A204.1 (cell line): ENCODE results near the gene MAD1L1.
"Not testable (repeated sequence)": the region's sequence is repeated elsewhere in the genome, so short reads cannot be mapped to it uniquely, and the experiment has no call there.

ENCODE experiments used
- FAIRE-seq: peaks from 2 replicates; lab custom pipeline; 2012; peaks lifted over from hg19 to GRCh38; lab: Jason Lieb, UNC

MAD1L1 gene

DNA sequence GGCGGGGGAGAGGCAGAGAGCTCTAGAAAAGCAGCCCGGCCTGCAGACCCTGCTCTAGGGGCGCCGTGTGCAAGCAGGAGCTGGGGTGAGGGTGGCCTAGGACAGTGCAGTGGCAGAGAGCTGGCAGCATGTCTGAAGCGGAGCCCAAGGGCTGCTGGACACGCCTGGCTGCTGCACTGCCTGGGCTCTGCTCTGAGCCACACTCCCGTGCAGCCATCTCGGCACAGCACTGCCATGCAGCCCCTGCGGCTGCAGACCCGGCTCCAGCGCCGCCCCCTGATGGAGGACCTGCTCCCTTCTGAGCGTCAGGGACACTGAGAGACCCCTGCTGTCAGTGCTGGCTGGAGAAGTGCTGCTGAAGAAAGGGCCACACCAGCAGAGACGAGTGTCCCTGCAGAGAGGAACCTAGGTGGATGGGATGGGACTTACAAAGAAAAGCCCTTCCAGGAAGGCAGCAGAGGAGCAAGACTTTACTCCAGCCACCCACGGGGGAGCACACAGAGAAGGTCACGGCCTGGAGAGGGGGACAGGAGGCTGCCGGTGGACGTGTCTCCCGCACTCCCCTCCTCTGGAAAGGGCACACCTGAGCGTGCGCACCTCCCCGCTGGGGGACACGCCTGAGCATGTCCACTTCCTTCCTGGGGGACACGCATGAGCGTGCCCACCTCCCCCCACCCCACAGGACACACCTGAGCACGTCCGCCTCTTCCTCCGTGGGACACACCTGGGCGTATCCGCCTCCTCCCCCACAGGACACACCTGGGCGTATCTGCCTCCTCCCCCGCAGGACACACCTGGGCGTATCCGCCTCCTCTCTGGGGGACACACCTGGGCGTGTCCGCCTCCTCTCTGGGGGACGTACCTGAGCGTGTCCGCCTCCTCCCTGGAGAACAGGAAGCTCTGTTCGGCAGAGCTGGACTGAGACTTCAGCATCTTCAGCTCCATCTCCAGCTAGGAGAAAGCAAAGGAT lies 252.9 kb downstream of the MAD1L1 start:
- no peak for FAIRE-seq

DNA sequence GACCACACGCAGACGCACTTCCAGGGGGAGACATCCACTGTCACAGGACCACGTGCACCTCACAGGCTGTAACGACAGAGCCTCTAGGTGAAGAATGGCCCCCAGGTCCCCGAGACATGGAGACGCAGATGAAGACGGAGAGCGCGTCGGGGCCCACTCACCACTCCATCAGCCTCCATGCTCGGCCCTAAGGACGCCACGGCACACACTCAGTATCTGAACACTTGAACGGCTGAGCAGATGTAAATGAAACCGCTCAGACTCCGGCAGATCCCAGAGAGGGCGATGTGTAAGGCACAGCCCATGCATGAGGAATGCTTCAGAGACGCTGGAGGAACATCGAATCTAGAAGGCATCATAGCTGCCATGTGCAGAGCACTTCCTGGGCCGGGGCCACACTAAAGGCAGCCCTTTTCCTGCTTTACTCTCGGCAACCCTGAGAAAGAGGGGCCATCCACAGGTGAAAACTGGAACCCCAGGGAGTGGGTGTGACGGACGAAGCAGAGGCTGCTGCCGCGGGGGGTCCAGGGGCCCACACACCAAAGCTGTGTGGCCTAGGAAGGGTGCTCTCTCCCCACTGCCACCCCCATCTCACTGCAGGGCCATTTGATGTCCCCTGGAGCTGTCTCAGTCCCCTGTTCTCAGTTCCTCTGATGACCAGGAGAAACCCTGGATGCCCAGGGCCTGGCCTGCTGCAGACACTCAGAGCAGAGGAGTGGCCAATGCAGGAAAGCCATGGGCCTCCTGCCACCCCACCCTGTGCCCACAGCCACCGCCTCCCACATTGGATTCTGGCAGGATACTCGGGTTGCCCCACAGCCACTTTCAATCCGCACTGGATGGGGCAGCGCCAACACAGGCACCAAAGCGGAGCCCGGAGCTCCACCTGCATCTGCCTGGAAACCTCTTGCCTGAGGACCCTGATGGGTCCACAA lies 253.8 kb downstream of the MAD1L1 start:
- no peak for FAIRE-seq

DNA sequence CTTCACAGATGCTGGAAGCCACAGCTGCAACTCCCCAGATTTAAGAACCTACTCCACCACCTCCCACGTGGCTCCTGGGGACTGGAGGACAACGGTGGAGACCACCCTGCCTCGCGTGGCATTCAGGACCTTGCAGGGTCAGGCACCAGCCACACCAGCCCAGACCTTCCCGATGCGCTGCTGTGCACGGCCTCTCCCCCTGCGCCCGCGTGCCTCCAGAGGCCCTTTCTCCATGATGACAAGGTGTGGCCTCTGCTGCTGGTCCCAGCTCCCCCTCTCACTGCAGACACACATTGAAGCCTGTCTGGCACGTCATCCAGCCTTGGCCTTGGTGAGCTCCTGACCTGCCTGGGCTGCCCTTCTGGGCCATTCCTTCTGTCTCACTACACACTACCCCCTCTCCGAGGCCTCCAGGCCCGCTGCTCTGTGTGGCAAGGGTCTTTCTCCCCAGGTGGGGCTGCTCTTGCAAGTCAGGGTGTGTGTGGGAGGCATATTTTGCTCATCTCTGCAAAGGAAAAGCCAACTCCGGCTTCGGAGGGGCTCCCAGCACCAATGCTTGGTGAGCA lies 254.8 kb downstream of the MAD1L1 start:
- FAIRE-seq, result no peak

DNA sequence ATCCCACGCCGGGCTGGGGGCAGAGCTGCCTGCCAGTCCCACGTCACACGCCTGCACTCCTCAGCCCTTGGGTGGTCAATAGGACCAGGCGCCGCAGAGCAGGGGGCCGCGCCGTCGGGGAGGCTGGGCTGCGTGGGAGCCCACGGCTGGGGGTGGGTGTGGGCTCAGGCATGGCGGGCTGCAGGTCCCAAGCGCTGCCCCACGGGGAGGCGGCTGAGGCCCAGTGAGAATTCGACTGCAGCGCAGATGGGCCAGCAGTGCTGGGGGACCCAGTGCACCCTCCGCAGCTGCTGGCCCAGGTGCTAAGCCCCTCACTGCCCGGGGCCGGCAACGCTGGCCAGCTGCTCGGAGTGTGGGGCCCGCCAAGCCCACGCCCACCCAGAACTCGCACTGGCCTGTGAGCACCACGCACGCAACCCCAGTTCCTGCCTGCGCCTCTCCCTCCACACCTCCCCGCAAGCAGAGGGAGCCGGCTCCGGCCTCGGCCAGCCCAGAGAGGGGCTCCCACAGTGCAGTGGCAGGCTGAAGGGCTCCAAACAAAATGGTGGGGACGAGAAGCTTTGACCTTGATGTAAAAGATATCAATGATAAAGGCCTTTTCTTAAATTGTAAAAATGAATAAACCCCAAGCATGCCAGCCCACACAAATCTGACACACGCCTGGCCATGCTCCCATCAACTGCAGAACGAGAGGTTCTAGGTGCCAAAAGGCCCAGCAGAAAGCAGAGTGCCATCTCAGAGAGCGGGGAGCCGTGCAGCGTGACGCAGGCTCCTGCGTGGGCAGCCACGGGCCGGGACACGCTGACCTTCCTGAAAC lies 255.5 kb downstream of the MAD1L1 start:
- no peak for FAIRE-seq

DNA sequence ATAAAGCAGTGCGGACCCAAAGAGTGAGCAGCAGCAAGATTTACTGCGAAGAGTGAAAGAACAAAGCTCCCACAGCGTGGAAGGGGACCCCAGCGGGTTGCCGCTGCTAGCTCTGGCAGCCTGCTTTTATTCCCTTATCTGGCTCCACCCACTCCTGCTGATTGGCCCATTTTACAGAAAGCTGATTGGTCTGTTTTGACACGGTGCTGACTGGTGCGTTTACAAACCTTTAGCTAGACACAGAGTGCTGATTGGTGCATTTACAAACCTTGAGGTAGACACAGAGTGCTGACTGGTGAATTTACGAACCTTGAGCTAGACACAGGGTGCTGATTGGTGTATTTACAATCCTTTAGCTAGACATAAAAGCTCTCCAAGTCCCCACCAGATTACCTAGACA lies 256.2 kb downstream of the MAD1L1 start:
- FAIRE-seq, result not testable (repeated sequence)

DNA sequence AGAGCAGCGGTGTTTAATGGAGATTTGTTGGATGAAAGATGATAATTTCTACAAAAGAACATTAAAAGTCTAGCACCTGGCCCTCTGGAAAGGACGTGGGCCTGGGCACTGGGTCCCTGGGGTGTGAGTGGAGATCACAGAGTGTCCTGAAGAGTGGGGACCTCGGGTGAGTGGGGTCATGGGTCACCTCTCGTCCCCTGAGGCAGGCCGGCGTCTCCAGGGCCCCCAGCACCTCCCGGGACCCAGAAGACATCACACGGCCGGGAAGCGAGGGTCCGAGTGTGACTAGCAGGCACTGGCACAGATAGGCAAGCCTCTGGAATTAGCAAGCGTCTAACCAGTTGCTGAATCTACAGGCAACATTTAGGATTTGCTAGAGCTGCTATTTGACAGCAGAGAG lies 257.2 kb downstream of the MAD1L1 start:
- no peak for FAIRE-seq

DNA sequence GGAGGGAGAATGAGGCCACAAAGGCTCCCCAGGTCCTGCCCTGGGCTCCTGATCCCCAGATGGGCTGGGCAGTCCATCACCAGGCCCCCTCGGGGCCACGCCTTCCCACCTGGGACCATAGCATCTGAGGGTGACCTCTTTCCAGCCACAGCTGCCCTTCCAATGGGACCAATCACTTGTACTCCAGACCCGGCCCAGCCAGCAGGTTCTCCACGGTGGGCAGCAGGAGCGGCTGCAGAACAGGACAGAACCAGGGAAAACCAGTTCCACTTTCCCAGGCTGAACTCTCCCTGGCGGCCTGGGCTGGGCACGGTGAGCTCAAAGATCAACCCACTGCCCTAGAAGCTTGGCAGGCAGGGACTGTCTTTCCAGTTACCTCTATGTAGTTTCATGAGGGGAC lies 257.6 kb downstream of the MAD1L1 start:
- FAIRE-seq, result no peak

DNA sequence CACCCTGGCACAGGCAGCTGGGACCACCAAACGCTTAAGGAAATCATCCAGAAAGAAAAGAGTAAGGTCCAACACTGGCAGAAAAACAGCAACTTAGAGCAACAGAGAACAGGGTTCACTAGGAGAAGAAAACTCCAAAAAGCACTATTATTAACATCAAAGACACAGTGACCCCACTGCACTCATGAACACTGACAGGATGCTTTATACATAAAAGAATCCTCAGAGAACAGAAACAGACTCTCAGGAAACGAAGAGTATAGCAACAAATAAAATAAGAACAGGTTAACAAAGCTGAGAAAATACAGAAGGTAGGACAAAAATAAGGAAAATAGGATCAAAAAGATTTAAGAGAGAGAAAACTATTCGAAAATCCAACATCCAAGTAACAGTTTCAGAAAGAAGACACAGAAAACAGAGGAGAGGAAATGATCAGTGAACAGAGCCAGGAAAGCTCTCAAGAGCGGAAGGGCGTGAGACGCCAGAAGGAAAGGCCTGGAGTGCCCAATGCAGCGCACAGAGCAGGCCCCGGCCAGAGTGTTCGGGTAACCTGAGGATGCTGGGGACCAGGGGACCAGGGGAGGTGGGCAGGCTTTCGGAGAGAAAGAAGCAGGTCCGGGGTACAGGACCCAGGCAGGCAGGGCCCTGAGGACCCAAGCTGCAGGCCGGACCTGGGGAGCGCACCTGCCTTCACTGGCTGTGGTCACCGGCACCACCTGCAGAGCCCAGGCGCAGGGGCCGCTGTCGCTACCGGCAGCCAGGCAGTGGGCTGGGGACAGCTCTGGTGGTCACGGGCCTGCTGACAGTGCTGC lies 258.2 kb downstream of the MAD1L1 start:
- FAIRE-seq, result no peak

DNA sequence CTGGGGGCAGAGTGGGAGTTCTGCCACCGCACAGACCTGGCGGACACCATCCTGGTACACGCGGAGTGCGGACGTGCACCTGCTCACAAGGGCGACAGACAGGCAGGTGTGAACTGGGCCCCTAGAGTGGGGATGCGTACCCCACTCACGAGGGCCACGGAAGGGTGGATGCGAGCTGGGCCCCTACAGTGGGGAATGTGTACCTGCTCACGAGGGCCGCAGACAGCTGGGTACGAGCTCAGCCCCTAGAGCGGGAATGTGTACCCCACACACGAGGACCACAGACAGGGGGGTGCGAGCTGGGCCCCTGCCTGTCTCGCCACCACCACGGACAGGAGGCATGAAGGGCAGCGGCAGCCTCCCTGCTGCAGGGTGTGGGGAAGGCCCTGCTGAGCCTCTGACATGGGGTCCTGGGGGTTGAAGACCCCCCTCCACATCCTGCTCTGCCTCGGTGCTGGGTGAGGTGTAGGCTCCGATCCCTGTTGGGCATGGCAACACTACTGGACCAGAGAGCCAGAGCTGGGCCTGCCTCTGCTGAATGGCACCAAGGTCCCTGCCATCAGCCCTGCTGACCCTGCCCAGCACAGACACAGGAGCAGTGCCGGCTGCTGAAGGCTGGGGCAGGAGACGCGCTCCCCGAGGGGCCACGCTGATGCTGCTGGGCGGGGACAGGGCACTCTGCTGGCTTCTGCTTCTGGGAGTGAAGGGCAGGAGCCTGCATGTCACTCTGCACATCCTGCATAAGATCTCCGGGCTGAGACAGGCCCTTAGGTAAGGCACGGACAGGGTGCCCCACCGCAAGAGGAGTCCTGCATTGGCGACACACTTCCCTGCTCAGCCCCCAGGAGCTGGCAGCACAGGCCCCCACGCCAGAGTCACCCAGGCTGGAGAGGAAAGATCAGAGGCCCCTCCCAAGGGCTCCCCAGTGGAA lies 259.2 kb downstream of the MAD1L1 start:
- no peak for FAIRE-seq

DNA sequence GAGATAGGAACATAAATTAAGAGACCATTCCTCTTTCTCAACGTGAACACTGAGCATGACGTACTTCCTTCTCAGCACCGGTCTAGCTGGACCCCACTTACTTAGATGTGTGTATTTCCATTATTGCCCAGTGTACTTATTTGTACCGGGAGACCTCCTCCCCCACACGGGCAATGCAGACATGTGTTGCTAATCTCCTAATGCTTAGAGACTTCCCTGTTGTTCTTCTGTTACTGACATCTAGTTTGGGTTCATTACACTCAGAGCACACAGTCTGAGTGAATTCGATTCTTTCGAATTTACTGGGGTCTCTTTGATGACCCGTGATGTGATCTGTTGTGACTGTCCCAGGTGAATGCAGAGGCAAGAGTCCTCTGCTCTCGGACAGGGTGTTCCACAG lies 260.0 kb downstream of the MAD1L1 start:
- FAIRE-seq, result no peak

DNA sequence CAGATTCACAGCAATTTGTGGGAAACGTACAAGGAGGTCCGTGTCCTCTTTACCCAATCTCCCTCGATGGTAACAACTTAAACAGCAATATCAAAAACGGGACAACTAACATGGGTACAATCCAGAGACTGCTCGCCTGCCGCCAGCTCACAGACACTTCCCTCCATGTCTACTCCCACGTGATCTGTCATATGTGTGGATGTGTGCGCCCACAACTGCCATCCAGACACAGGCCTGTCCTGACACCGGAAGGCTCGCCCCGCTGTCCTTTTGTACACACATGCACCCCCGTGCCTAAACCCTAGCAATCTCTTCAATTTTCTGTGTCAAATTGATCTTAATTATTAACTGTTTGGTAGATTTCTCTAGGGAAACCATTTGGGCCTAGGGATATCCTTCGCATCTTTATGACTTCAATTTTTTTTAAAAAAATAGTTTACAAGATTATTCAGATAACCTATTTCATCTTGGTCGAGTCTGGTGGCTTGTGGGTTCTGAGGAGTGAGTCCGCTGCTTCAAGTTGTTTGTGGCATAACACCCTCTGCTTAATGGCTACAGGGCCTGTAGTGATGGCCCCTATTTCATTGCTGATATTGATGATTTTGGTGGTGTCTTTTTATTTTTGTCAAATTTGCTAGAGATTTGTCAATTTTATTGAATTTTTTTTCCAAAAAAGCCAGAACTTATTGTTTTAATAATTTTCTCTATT lies 260.6 kb downstream of the MAD1L1 start:
- no peak for FAIRE-seq

DNA sequence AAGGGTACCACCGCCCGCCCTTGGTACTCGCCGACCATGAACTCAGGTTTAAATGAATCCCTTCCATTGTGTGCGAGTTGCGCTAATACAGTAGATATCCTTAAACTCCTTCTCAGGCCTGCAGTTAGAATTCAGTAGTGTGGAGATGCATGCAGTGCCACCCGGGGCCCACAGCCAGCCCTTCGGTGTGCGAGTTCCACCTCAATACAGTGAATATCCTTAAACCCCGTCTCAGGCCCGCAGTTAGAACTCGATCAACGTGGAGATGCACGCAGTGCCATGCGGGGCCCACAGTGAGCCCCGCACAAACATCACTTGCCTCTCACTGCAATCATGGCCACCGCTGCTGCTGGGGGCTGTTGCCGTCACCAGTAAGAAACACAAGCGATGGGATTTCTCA lies 261.9 kb downstream of the MAD1L1 start:
- no peak for FAIRE-seq

DNA sequence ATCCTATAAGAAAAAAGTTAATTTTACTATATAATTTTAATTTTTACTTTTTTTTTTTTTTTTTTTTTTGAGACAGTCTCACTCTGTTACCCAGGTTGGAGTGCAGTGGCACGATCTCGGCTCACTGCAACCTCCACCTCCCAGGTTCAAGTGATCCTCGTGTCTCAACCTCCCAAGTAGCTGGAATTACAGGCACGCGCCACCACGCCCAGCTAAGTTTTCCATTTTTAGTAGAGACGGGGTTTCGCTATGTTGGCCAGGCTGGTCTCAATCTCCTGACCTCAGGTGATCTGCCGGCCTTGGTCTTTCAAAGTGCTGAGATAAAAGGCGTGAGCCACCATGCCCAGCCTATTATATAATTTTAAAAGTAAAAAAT lies 262.5 kb downstream of the MAD1L1 start:
- not testable (repeated sequence) for FAIRE-seq

DNA sequence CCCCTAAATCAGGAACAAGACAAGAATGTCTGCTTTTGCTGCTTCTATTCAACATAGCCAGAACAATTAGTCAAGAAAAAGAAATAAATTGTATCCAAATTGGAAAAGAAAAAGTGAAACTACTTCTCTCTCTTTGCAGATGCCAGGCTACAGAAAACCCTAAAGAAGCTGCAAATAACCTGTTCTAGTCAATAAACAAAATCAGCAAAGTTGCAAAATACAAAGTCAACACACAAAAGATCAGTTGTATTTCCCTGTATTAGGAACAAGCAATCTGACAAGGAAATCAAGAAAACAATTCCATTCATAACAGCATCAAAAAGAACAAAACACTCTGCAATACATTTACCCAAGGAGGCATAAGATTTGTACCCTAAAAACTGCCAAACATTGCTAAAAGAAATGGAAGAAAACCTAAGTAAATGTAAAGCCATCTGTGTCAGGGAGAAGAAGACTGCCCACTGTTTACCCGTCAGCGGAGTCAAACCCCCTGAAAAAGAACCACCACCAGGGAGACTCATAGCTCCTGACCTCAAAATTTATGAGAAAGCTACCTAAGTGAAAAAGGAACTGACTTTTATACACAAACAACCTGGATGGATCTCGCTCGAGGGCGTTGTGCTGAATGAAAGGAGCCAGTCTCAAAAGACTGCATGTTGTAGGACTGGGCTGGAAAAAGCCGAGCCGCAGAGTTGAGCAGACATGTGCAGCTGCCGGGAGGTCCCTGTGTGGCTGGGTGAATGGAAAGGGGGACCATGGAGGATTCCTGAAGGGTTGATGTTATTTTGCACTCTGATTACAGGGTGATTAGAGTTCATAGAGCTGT lies 263.1 kb downstream of the MAD1L1 start:
- FAIRE-seq, result no peak

DNA sequence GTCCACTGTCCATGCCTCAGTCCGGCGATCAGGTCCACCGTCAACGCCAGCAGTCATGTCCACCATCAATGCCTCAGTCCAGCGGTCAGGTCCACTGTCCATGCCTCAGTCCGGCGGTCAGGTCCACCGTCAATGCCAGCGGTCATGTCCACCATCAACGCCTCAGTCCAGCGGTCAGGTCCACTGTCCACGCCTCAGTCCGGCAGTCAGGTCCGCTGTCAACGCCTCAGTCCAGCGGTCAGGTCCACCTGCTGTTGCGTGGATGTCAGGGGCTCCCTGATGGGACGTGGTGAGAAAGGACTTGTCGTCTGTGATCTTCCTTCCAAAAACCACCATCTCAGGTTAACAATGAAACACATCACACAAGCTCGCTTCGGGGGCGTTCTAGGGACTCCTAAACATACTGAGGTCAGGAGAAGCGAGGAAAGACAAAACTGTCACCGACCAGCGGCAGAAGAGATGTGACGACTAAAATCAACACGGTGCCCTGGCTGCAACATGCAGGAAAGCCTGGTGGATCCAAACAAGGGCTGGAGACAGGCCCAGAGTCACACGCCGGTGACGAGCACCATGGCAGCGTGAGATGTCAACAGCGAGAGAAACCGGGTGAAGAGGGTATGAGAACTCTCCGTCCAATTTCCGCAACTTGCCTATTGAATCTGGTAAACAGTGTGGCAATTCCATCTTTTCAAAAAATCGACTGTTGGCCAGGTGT lies 264.2 kb downstream of the MAD1L1 start:
- no peak for FAIRE-seq

DNA sequence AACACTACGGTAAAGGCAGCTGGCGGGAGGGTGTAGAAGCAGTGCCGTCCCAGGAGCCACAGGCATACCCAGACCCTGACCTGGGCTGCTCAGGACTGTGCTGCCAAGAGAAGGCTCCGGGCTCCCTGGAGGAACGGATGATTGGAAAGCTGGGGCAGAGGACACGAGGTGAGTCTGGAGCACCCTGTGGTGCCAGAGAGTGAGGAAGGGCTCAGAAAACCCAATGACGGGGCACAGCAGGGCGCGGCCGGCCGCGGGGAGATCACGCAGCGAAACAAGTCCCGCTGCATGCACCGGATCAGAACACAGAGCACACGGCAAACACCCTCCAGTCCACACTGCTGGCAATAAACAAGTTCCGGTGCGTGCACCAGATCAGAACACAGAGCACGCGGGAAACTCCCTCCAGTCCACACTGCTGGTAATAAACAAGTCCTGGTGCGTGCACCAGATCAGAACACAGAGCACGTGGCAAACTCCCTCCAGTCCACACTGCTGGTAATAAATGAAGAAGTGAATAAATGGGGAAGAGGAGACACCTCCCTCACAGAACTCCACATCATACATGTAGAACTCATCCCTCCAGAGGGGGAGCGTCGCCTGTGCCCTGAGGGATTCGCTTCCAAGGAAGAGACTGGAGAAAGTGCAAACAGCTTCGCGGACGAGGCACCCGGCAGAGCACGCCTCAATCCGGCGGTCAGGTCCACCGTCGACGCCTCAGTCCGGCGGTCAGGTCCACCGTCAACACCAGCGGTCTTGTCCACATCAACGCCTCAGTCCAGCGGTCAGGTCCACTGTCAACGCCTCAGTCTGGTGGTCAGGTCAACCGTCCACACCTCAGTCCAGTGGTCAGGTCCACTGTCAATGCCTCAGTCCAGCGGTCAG lies 265.0 kb downstream of the MAD1L1 start:
- no peak for FAIRE-seq
